H1 (cell line): ENCODE data around the gene SLC39A11.

ENCODE experiments used
- CEBPB ChIP-seq: IDR thresholded peaks from 2 replicates; pipeline ENCODE4 v1.6.1; 2012; ENCODE audit warnings: low read depth, low read length
- CTCF ChIP-seq, 3 experiments: IDR thresholded peaks; 1 replicate in 2 of 3; 2 replicates in 1 of 3; pipeline versions ENCODE4 v1.5.1 to v1.6.1; 2011; ENCODE audit warnings: low read length in 3 of 3, mild to moderate bottlenecking in 3 of 3, inconsistent platforms in 2 of 3, low read depth in 1 of 3, moderate library complexity in 1 of 3; ENCODE audit not compliant: insufficient read depth in 1 of 3; ENCODE audit errors: control extremely low read depth in 1 of 3
- E2F6 ChIP-seq: IDR thresholded peaks from 2 replicates; pipeline ENCODE4 v1.6.1; 2012; ENCODE audit warnings: inconsistent platforms
- EZH2 ChIP-seq: fragments of 200-600 bp; sonication (generic); IDR thresholded peaks from 2 replicates; pipeline ENCODE4 v1.7.1; 2012; ENCODE audit warnings: low read depth, mild to moderate bottlenecking, moderate library complexity, low read length, inconsistent platforms; ENCODE audit not compliant: severe bottlenecking
- GTF2F1 ChIP-seq: IDR thresholded peaks from 2 replicates; pipeline ENCODE4 v1.6.1; 2012; ENCODE audit warnings: low read depth, low read length, improper control_type of control experiment, borderline replicate concordance
- KDM1A ChIP-seq: fragments of 200-600, 300-600 bp; sonication (generic); IDR thresholded peaks from 2 replicates; pipeline ENCODE4 v1.7.1; 2016; ENCODE audit warnings: mild to moderate bottlenecking, low read length, borderline replicate concordance
- NRF1 ChIP-seq: IDR thresholded peaks from 2 replicates; pipeline ENCODE4 v1.6.1; 2011; ENCODE audit warnings: mild to moderate bottlenecking, low read depth, low read length, improper control_type of control experiment
- POLR2A ChIP-seq, 2 experiments: IDR thresholded peaks; 1 replicate in 1 of 2; 2 replicates in 1 of 2; pipeline ENCODE4 v1.6.1; 2011; ENCODE audit warnings: low read depth in 2 of 2, low read length in 2 of 2, mild to moderate bottlenecking in 2 of 2; ENCODE audit errors: control extremely low read depth in 1 of 2
- POLR2AphosphoS5 ChIP-seq: IDR thresholded peaks from 2 replicates; pipeline ENCODE4 v1.6.1; 2011; ENCODE audit warnings: low read depth, low read length
- SIN3A ChIP-seq, 2 experiments: IDR thresholded peaks in 1 of 2; conservative IDR thresholded peaks in 1 of 2; 2 replicates each; pipeline ENCODE4 v1.6.1; 2011 to 2012; ENCODE audit warnings: low read length in 2 of 2, improper control_type of control experiment in 1 of 2, low read depth in 1 of 2, mild to moderate bottlenecking in 1 of 2
- SP1 ChIP-seq: IDR thresholded peaks from 2 replicates; pipeline ENCODE4 v1.6.1; 2011; ENCODE audit warnings: low read depth, low read length
- TBP ChIP-seq: IDR thresholded peaks from 2 replicates; pipeline ENCODE4 v1.6.1; 2011; ENCODE audit warnings: low read depth, low read length, improper control_type of control experiment
- TCF12 ChIP-seq: IDR thresholded peaks from 2 replicates; pipeline ENCODE4 v1.6.1; 2011; ENCODE audit warnings: low read depth, mild to moderate bottlenecking, low read length
- YY1 ChIP-seq: IDR thresholded peaks from 2 replicates; pipeline ENCODE4 v1.6.1; 2011; ENCODE audit warnings: low read depth, mild to moderate bottlenecking, low read length

GRCh38 chr17:73100363-73100762 is 7.9 kb upstream of the SLC39A11 start:
- no peak for TF ChIP-seq CTCF (IDR thresholded peaks at IDR 0.05; ENCODE audit: control extremely low read depth in 1 of 3, insufficient read depth in 1 of 3, low read depth in 1 of 3, low read length in 3 of 3)
- TF ChIP-seq TBP = no peak
- TF ChIP-seq YY1 = no peak
- no peak for TF ChIP-seq NRF1
- no peak for TF ChIP-seq EZH2
- no peak for TF ChIP-seq KDM1A
- no peak for TF ChIP-seq E2F6
- no peak for TF ChIP-seq SP1
- no peak for TF ChIP-seq POLR2AphosphoS5
- TF ChIP-seq GTF2F1 = no peak
- TF ChIP-seq POLR2A (IDR thresholded peaks at IDR 0.05; ENCODE audit: control extremely low read depth in 1 of 2, low read depth in 2 of 2, low read length in 2 of 2) = no peak
- TF ChIP-seq TCF12 = no peak
- TF ChIP-seq CEBPB = no peak
- TF ChIP-seq SIN3A (conservative IDR thresholded peaks at IDR 0.05 in 1 of 2, IDR thresholded peaks at IDR 0.05 in 1 of 2; ENCODE audit: low read depth in 1 of 2, low read length in 2 of 2) = no peak
